HG03571 (cell line): ENCODE measurements around the gene JAKMIP1.

ENCODE experiments used
- ATAC-seq: cut with Tn5 transposase; IDR thresholded peaks from one replicate; pipeline ENCODE4 v1.9.1; 2021; ENCODE audit not compliant: unreplicated experiment

JAKMIP1 gene

GRCh38 chr4:6122496-6122895 is 77.9 kb downstream of the JAKMIP1 start:
- ATAC-seq = no peak

- no peak for ATAC-seq
Measured at GRCh38 chr4:6121941-6122340, 78.4 kb downstream of the JAKMIP1 start.

GRCh38 chr4:6121276-6121850 is 79.0 kb downstream of the JAKMIP1 start:
- no peak for ATAC-seq

GRCh38 chr4:6120361-6120760 is 80.0 kb downstream of the JAKMIP1 start:
- ATAC-seq = no peak

GRCh38 chr4:6119507-6120020 is 80.8 kb downstream of the JAKMIP1 start:
- ATAC-seq = no peak

- no peak for ATAC-seq
Measured at GRCh38 chr4:6118201-6118600, 82.1 kb downstream of the JAKMIP1 start.

- no peak for ATAC-seq
Measured at GRCh38 chr4:6116696-6117285, 83.6 kb downstream of the JAKMIP1 start.

GRCh38 chr4:6115746-6116586 is 84.4 kb downstream of the JAKMIP1 start:
- no peak for ATAC-seq

- ATAC-seq = no peak
Measured at GRCh38 chr4:6115342-6115741, 85.0 kb downstream of the JAKMIP1 start.

GRCh38 chr4:6114601-6115000 is 85.7 kb downstream of the JAKMIP1 start:
- no peak for ATAC-seq

- ATAC-seq = no peak
Measured at GRCh38 chr4:6114181-6114580, 86.2 kb downstream of the JAKMIP1 start.

- ATAC-seq = no peak
Measured at GRCh38 chr4:6113641-6114040, 86.7 kb downstream of the JAKMIP1 start.

GRCh38 chr4:6112606-6113290 is 87.6 kb downstream of the JAKMIP1 start:
- ATAC-seq = no peak

GRCh38 chr4:6111354-6111960 is 88.9 kb downstream of the JAKMIP1 start:
- ATAC-seq = no peak

GRCh38 chr4:6110681-6111353 is 89.5 kb downstream of the JAKMIP1 start:
- ATAC-seq = no peak

GRCh38 chr4:6109842-6110560 is 90.3 kb downstream of the JAKMIP1 start:
- ATAC-seq = no peak

- ATAC-seq = no peak
Measured at GRCh38 chr4:6107886-6108285, 92.5 kb downstream of the JAKMIP1 start.

- ATAC-seq = no peak
Measured at GRCh38 chr4:6107114-6107791, 93.1 kb downstream of the JAKMIP1 start.

- ATAC-seq = no peak
Measured at GRCh38 chr4:6106156-6106555, 94.2 kb downstream of the JAKMIP1 start.
